Fibroblast of pulmonary artery (primary cell): ENCODE results near the gene RAVER1.

Experiments used
- DNase-seq: peaks from one replicate; pipeline ENCODE4 v3.0.0-alpha.2; 2010; ENCODE audit warnings: low read depth
- H3K4me3 ChIP-seq: replicated peaks from 2 replicates; pipeline ENCODE4 v1.5.1; 2011; ENCODE audit warnings: low read depth, mild to moderate bottlenecking, control low read depth, low read length, moderate library complexity
- CTCF ChIP-seq: IDR thresholded peaks from 2 replicates; pipeline ENCODE4 v1.5.1; 2011; ENCODE audit warnings: mild to moderate bottlenecking, control low read depth, low read length, inconsistent platforms; ENCODE audit errors: missing control alignments

The RAVER1 gene

GRCh38 chr19:10292206-10292788 is 41.0 kb downstream of the RAVER1 start:
- no peak for TF ChIP-seq CTCF
- peak overlapping the region; percentile 54 for H3K4me3 ChIP-seq
- peak; percentile 68 for DNase-seq

DNA sequence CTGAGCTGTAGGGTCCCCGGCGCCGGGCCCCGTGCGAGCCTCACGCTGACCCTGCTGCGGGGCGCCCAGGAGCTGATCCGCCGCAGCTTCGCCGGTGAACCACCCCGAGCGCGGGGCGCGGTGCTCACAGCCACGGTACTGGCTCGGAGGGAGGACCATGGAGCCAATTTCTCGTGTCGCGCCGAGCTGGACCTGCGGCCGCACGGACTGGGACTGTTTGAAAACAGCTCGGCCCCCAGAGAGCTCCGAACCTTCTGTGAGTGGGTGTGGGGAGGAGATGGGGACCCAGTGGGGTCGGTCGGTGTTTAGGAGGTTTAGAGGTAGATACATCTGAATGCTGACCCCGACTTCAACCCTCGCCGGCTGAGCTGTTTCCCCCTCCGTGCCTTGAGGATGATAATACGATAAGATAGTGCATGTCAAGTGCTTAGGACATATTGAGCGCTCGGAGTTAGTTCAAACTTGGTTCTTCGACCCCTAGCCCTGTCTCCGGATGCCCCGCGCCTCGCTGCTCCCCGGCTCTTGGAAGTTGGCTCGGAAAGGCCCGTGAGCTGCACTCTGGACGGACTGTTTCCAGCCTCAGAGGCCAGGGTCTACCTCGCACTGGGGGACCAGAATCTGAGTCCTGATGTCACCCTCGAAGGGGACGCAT is 41.6 kb downstream of the RAVER1 start:
- no peak for TF ChIP-seq CTCF
- H3K4me3 ChIP-seq = peak overlapping the region; percentile 54
- no peak for DNase-seq

DNA sequence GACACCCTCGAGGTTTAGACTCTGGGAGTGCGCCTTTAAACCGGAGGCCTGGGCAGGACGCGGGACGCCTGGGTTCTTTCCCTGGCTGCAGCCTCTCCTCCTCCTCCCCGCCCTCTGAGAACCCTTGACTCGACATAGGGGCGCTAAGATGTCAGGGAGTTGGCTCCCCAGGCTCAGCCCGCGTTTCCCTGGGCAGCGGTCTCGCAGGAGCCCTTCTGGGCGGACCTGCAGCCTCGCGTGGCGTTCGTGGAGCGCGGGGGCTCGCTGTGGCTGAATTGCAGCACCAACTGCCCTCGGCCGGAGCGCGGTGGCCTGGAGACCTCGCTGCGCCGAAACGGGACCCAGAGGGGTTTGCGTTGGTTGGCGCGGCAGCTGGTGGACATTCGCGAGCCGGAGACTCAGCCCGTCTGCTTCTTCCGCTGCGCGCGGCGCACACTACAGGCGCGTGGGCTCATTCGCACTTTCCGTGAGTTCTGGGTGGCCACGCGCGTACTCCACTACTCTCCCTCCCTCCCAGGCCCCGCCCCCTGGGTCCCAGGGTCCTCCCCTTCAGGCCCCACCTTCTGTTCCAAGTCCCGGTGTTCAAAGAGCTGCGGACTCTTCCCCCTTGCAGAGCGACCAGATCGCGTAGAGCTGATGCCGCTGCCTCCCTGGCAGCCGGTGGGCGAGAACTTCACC is 42.3 kb downstream of the RAVER1 start:
- DNase-seq = no peak
- H3K4me3 ChIP-seq = peak overlapping the region; percentile 54
- TF ChIP-seq CTCF = no peak

- DNase-seq = no peak
- peak overlapping the region; percentile 54 for H3K4me3 ChIP-seq
- TF ChIP-seq CTCF = no peak
Observed at GRCh38 chr19:10290357-10290875, 42.9 kb downstream of the RAVER1 start.

DNA sequence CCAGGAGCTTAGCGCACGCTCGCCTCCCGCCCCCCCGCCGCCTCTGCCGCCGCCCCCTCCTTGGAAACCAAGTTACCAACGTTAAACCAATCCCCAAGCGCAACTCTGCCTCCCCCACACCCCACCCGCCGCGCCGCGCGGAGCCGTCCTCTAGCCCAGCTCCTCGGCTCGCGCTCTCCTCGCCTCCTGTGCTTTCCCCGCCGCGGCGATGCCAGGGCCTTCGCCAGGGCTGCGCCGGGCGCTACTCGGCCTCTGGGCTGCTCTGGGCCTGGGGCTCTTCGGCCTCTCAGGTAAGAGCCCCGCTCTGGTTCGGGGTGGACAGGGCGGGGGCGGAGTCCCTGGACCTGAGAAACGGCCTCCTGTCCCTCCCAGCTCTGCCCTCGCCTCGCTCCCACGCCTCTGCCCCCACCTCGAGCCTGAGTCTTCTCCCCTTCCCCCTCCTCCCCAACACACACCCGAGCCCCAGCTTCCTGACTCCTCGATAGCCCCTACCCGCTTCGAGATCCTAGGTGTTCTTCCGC is 43.4 kb downstream of the RAVER1 start, which contains the start of gene ICAM5:
Gene ICAM5 (plus strand): TSS at position 117 of the 521 bp plus-strand sequence. CDS start 92 bp downstream, at position 209.
- no peak for DNase-seq
- peak within 1 kb of the TSS; percentile 54 for H3K4me3 ChIP-seq
- no peak for TF ChIP-seq CTCF

DNA sequence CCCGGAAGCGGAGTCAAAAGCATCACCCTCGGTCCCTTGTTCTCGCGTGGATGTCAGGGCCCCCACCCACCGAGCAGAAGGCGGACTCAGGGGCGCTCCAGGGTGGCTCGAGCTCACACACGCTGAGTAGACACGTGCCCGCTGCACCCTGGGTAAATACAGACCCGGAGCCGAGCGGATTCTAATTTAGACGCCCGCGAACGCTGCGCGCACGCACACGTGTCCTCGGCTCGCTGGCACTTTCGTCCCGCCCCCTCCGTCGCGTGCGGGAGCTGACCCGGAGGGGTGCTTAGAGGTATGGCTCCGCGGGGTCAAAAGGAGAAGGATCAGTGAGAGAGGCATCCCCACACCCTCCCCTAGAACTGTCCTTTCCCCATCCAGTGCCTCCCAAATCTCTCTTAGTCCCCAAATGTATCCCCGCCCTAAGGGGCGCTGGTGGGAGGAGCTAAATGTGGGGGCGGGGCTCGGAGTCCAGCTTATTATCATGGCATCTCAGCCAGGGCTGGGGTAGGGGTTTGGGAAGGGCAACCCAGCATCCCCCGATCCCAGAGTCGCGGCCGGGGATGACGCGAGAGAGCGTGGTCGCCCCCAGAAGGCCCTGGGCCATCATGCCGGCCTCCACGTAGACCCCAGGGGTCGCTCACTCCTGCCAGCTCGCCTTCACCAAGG is 44.0 kb downstream of the RAVER1 start:
- DNase-seq = peak; percentile 47
- no peak for TF ChIP-seq CTCF
- peak overlapping the region; percentile 54 for H3K4me3 ChIP-seq
